HFFc6 (cell line): Measurements from ENCODE around the gene RENBP. TPM values are rescaled to one million over a fixed set of nuclear protein-coding genes. Genes with fewer than 3 reads are reported as not detected.

Experiments
- DNase-seq: peaks from one replicate; pipeline ENCODE4 v3.0.0-alpha.2; 2018
- H3K27ac Mint-ChIP-seq: 2 replicates; pipeline ENCODE4 v1.8.0; 2020; ENCODE audit warnings: mild to moderate bottlenecking, mixed read lengths
- H3K27me3 Mint-ChIP-seq: 2 replicates; pipeline ENCODE4 v1.8.0; 2021; ENCODE audit warnings: mild to moderate bottlenecking, moderate library complexity, mixed read lengths; ENCODE audit not compliant: insufficient read depth
- H3K36me3 Mint-ChIP-seq: 2 replicates; pipeline ENCODE4 v1.8.0; 2021; ENCODE audit warnings: low read depth, mixed read lengths
- H3K4me1 Mint-ChIP-seq: 2 replicates; pipeline ENCODE4 v1.8.0; 2020; ENCODE audit warnings: low read depth, mixed read lengths
- H3K4me3 Mint-ChIP-seq: 2 replicates; pipeline ENCODE4 v1.8.0; 2020; ENCODE audit warnings: mild to moderate bottlenecking, moderate library complexity, mixed read lengths
- H3K9me3 Mint-ChIP-seq: 2 replicates; pipeline ENCODE4 v1.8.0; 2020; ENCODE audit warnings: mild to moderate bottlenecking, mixed read lengths
- CTCF ChIP-seq: fragments of 200-600 bp; sonication (generic); IDR thresholded peaks from 2 replicates; pipeline ENCODE4 v1.5.0; 2021; ENCODE audit warnings: antibody characterized with exemption, mild to moderate bottlenecking
- long read RNA-seq: library from polyadenylated mRNA; unstranded; transcript quantifications from one replicate; pipeline ENCODE4 v2.0.0, GENCODE V29; 2019
- total RNA-seq, 6 experiments: library from RNA; stranded (reverse); fragmentation: NEBNext Ultra II Directional; extraction: Animal tissue kit (Norgen Biotek cat#: 25700); gene quantifications; 2 replicates in 1 of 6; 3 replicates in 5 of 6; pipeline ENCODE4 v1.2.3, GENCODE V29; 2021

The RENBP gene
- total RNA-seq, result under 1 TPM in 4 of 6 experiments, not detected in 2; 0.23 to 0.75 (median 0.40) TPM
- long read RNA-seq, result 0 reads

- TF ChIP-seq CTCF, result no peak
- Mint-ChIP-seq H3K9me3 (no peaks in the 10 kb centered on the region), H3K4me1 (0 out of 2 replicates have a peak, but pooled peaks cover 5% of the 10 kb centered on the region), H3K27ac (no peak within 1 kb of the TSS), H3K36me3 (peaks cover 5% of the 10 kb centered on the region), H3K27me3 (no peaks in the 10 kb centered on the region; the same call in none of the 2 replicates), H3K4me3 (no peak within 1 kb of the TSS)
- no peak for DNase-seq
Measured at GRCh38 chrX:153944140-153944799, at the start of gene RENBP. Gene RENBP, minus strand, starts transcription at chrX:153944643. Its CDS starts 33 bp downstream, at chrX:153944610.

GRCh38 chrX:153993978-153994377, 49.5 kb upstream of the RENBP start:
- no peaks in the 10 kb centered on the region for H3K36me3 Mint-ChIP-seq
- H3K27me3 Mint-ChIP-seq, result peaks cover 2% of the 10 kb centered on the region
- no peak overlapping the region for H3K27ac Mint-ChIP-seq
- TF ChIP-seq CTCF, result no peak
- no peak overlapping the region for H3K4me3 Mint-ChIP-seq
- H3K4me1 Mint-ChIP-seq, result no peaks in the 10 kb centered on the region
- DNase-seq, result no peak
- H3K9me3 Mint-ChIP-seq, result no peaks in the 10 kb centered on the region

- no peak for TF ChIP-seq CTCF
- Mint-ChIP-seq H3K27ac (no peak overlapping the region), H3K9me3 (no peaks in the 10 kb centered on the region), H3K4me1 (no peaks in the 10 kb centered on the region), H3K27me3 (peaks cover 2% of the 10 kb centered on the region), H3K4me3 (no peak overlapping the region), H3K36me3 (no peaks in the 10 kb centered on the region)
- no peak for DNase-seq
Measured at GRCh38 chrX:153993079-153993478, 48.6 kb upstream of the RENBP start.

GRCh38 chrX:153992180-153992579, 47.7 kb upstream of the RENBP start:
- H3K27me3 Mint-ChIP-seq, result peaks cover 2% of the 10 kb centered on the region
- no peaks in the 10 kb centered on the region for H3K4me1 Mint-ChIP-seq
- H3K27ac Mint-ChIP-seq, result no peak overlapping the region
- no peak overlapping the region for H3K4me3 Mint-ChIP-seq
- no peaks in the 10 kb centered on the region for H3K9me3 Mint-ChIP-seq
- DNase-seq, result no peak
- H3K36me3 Mint-ChIP-seq, result no peaks in the 10 kb centered on the region
- TF ChIP-seq CTCF, result no peak

GRCh38 chrX:153991013-153991580, 46.7 kb upstream of the RENBP start:
- no peak overlapping the region for H3K4me3 Mint-ChIP-seq
- no peaks in the 10 kb centered on the region for H3K36me3 Mint-ChIP-seq
- DNase-seq, result no peak
- no peaks in the 10 kb centered on the region for H3K9me3 Mint-ChIP-seq
- no peak for TF ChIP-seq CTCF
- H3K27me3 Mint-ChIP-seq, result peaks cover 2% of the 10 kb centered on the region
- H3K27ac Mint-ChIP-seq, result no peak overlapping the region
- H3K4me1 Mint-ChIP-seq, result no peaks in the 10 kb centered on the region
